ENCODE measurements around the gene SLC29A1.

SLC29A1 gene

GRCh38 chr6:44255105-44255808 is 31.9 kb downstream of the SLC29A1 start:
- peak; percentile 28 to 39 for DNase-seq (ENCODE audit: low read depth in 2 of 2)

GRCh38 chr6:44255871-44256774 is 32.7 kb downstream of the SLC29A1 start:
- DNase-seq (ENCODE audit: low read depth in 2 of 2) = no peak

- DNase-seq (ENCODE audit: low read depth in 2 of 2) = peak in 1 of 2 donors; percentile 28
Observed at GRCh38 chr6:44256775-44257024, 33.3 kb downstream of the SLC29A1 start.

- DNase-seq (ENCODE audit: low read depth in 2 of 2) = peak; percentile 49 to 52
Observed at GRCh38 chr6:44257025-44257752, 33.8 kb downstream of the SLC29A1 start, which contains the start of gene SLC35B2. Gene SLC35B2 (minus strand): TSS chr6:44257528. CDS start chr6:44257410, 118 bp downstream.

GRCh38 chr6:44257753-44258324 is 34.4 kb downstream of the SLC29A1 start:
- no peak for DNase-seq (ENCODE audit: low read depth in 2 of 2)

- no peak for DNase-seq (ENCODE audit: low read depth in 2 of 2)
Observed at GRCh38 chr6:44258325-44258863, 35.0 kb downstream of the SLC29A1 start.

GRCh38 chr6:44258921-44259320 is 35.5 kb downstream of the SLC29A1 start:
- no peak for DNase-seq (ENCODE audit: low read depth in 2 of 2)

- DNase-seq (ENCODE audit: low read depth in 2 of 2) = no peak
Observed at GRCh38 chr6:44260011-44260410, 36.6 kb downstream of the SLC29A1 start.

- no peak for DNase-seq (ENCODE audit: low read depth in 2 of 2)
Observed at GRCh38 chr6:44260451-44261297, 37.3 kb downstream of the SLC29A1 start.

- no peak for DNase-seq (ENCODE audit: low read depth in 2 of 2)
Observed at GRCh38 chr6:44261581-44261980, 38.2 kb downstream of the SLC29A1 start.

- DNase-seq (ENCODE audit: low read depth in 2 of 2) = no peak
Observed at GRCh38 chr6:44262467-44263353, 39.3 kb downstream of the SLC29A1 start.

GRCh38 chr6:44263354-44264100 is 40.1 kb downstream of the SLC29A1 start:
- no peak for DNase-seq (ENCODE audit: low read depth in 2 of 2)

- DNase-seq (ENCODE audit: low read depth in 2 of 2) = peak in 1 of 2 donors; percentile 33
Observed at GRCh38 chr6:44264154-44265006, 41.0 kb downstream of the SLC29A1 start.

GRCh38 chr6:44265007-44265721 is 41.8 kb downstream of the SLC29A1 start, which contains the start of gene NFKBIE:
Gene NFKBIE (minus strand): TSS chr6:44265551. CDS start chr6:44265346, 205 bp downstream.
- DNase-seq (ENCODE audit: low read depth in 2 of 2) = peak; percentile 91 to 96

GRCh38 chr6:44265722-44266233 is 42.4 kb downstream of the SLC29A1 start:
- no peak for DNase-seq (ENCODE audit: low read depth in 2 of 2)

GRCh38 chr6:44266347-44266746 is 43.0 kb downstream of the SLC29A1 start:
- DNase-seq (ENCODE audit: low read depth in 2 of 2) = no peak

GRCh38 chr6:44267252-44267651 is 43.9 kb downstream of the SLC29A1 start:
- DNase-seq (ENCODE audit: low read depth in 2 of 2) = no peak
